ENCODE results near the gene DOC2A.
"Not testable (repeated sequence)": the region's sequence is repeated elsewhere in the genome, so short reads cannot be mapped to it uniquely, and the experiment has no call there.

DOC2A gene

GRCh38 chr16:29959821-29960220 is 51.0 kb downstream of the DOC2A start:
- not testable (repeated sequence) for H3K4me3 ChIP-seq (ENCODE audit: low read length); H3K36me3 ChIP-seq (ENCODE audit: control insufficient read depth, insufficient read depth, low read length, severe bottlenecking); H3K9ac ChIP-seq (ENCODE audit: low read length); H3K9me3 ChIP-seq (ENCODE audit: control insufficient read depth, low read length); H3K27me3 ChIP-seq (replicated peaks; ENCODE audit: control insufficient read depth, insufficient read depth, low read length); DNase-seq (ENCODE audit: low read depth)
- peaks cover 14% of the 10 kb centered on the region for H3K4me1 ChIP-seq (ENCODE audit: control insufficient read depth, insufficient read depth, low read length)

GRCh38 chr16:29959293-29959692 is 51.5 kb downstream of the DOC2A start:
- no peaks in the 10 kb centered on the region for H3K9me3 ChIP-seq (ENCODE audit: control insufficient read depth, low read length)
- H3K36me3 ChIP-seq (ENCODE audit: control insufficient read depth, insufficient read depth, low read length, severe bottlenecking) = no peaks in the 10 kb centered on the region
- no peak for DNase-seq (ENCODE audit: low read depth)
- H3K4me1 ChIP-seq (ENCODE audit: control insufficient read depth, insufficient read depth, low read length) = peaks cover 14% of the 10 kb centered on the region
- no peaks in the 10 kb centered on the region for H3K27me3 ChIP-seq (replicated peaks; ENCODE audit: control insufficient read depth, insufficient read depth, low read length)
- H3K4me3 ChIP-seq (ENCODE audit: low read length) = no peak overlapping the region
- H3K9ac ChIP-seq (ENCODE audit: low read length) = no peak overlapping the region

GRCh38 chr16:29958756-29959155 is 52.1 kb downstream of the DOC2A start:
- Histone ChIP-seq H3K4me1 (ENCODE audit: control insufficient read depth, insufficient read depth, low read length) (peaks cover 14% of the 10 kb centered on the region), H3K36me3 (ENCODE audit: control insufficient read depth, insufficient read depth, low read length, severe bottlenecking) (no peaks in the 10 kb centered on the region), H3K9ac (ENCODE audit: low read length) (no peak overlapping the region), H3K4me3 (ENCODE audit: low read length) (no peak overlapping the region), H3K9me3 (ENCODE audit: control insufficient read depth, low read length) (no peaks in the 10 kb centered on the region), H3K27me3 (replicated peaks; ENCODE audit: control insufficient read depth, insufficient read depth, low read length) (no peaks in the 10 kb centered on the region)
- DNase-seq (ENCODE audit: low read depth) = no peak

Measured in adipocyte (in vitro differentiated cells).